NCI-H345 treated with DMSO at 0.1 percent for 48 hours (cell line): Measurements from ENCODE around the gene MEX3A.
"Not testable (repeated sequence)": the region's sequence is repeated elsewhere in the genome, so short reads cannot be mapped to it uniquely, and the experiment has no call there.

Source experiments
- DNase-seq: peaks from one replicate; lab custom pipeline; 2025; ENCODE audit not compliant: unreplicated experiment; lab: John Stamatoyannopoulos, UW

MEX3A gene

GRCh38 chr1:156080241-156080862, 1.9 kb downstream of the MEX3A start:
- DNase-seq, result no peak

DNA sequence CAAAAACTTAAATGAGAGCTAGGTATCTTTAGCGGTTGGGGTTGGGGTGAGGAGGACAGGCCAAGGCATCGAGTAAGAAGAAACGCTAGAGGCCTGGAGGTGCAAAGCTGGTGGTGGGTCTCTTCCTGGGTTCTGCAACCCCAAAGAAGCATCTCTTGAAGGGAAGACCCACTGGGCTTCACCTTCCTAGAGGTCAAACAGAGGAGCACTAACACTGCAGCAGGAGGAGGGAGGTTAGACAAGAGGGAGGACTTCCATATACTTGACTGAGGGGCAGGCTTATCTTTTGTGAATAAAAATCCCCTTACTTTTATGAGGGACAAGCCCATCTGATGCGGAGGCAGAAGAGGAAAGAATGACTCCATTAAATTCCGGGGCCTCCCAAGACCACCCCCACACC, 2.5 kb downstream of the MEX3A start:
- DNase-seq, result no peak

GRCh38 chr1:156078728-156079127, 3.5 kb downstream of the MEX3A start:
- DNase-seq, result no peak

GRCh38 chr1:156077430-156077760, 4.9 kb downstream of the MEX3A start:
- DNase-seq, result no peak

- DNase-seq, result no peak
Measured at GRCh38 chr1:156076609-156077429, 5.4 kb downstream of the MEX3A start.

- no peak for DNase-seq
Measured at GRCh38 chr1:156075775-156076204, 6.5 kb downstream of the MEX3A start.

- DNase-seq, result no peak
Measured at GRCh38 chr1:156075162-156075561, 7.1 kb downstream of the MEX3A start.

- DNase-seq, result no peak
Measured at GRCh38 chr1:156074661-156075060, 7.6 kb downstream of the MEX3A start.

GRCh38 chr1:156073740-156074139, 8.5 kb downstream of the MEX3A start:
- DNase-seq, result no peak

DNA sequence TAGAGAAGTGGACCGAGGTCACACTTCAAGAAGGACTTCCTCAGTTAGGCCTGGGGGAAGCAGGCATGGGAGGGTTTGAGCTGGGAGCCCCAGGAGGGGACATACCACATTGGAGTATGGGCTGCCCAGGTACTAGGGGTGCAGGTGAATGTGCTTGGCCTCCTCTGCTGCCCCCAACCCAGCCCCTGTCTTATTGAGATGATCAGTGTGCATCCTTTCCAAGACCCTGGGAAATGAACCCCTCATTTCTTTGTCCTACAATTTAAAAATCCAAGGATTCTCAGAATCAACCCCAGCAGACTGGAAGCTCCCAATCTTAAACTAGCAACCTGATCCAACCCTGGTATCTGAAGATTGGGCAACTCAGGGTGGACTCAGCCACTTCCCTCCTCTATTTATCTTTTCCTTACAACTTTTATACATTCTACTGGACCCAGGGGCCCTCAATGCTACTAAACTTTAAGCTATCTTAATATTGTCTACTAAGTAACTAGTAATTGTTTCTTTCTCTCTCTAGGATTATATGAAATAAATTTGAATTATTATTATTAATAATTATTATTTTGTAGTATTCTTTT, 9.1 kb downstream of the MEX3A start:
- no peak for DNase-seq

GRCh38 chr1:156072251-156072650, 10.0 kb downstream of the MEX3A start:
- DNase-seq, result no peak

DNA sequence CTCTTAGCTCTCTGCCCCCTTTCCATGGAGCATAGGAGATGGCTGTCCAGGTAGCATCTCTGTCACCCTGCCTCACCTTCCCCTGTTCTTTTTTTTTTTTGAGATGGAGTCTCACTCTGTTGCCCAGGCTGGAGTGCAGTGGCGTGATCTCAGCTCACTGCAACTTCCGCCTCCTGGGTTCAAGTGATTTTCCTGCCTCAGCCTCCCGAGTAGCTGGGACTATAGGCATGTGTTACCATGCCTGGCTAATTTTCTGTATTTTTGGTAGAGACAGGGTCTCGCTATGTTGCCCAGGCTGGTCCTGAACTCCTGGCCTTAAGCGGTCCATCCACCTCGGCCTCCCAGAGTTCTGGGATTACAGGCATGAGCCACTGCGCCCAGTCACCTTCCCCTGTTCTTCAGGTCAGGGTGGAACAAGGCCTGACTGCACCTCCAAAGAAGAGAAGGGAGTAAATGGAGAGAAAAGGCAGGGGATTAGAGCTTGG, 10.9 kb downstream of the MEX3A start:
- not testable (repeated sequence) for DNase-seq

DNA sequence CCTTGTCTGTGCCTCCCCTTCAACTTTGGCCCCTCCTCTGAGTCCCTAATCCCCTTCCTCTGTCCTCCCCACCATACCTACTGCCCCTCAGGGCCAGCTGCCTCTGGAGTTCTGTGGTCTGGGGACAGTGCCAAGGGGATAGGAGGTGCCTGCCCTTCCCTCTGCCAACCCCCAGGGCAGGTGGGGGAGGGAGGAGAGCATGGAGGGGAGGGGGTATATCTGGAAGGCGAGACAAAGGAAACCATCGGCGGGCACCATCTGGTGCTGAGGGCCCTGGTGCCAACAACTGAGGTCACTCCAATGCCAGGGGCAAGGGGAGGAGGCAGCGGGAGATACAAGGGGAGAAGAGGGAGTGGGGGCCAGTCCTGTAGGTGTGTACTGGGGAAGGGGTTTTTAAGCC, 11.7 kb downstream of the MEX3A start:
- DNase-seq, result peak; percentile 57

DNA sequence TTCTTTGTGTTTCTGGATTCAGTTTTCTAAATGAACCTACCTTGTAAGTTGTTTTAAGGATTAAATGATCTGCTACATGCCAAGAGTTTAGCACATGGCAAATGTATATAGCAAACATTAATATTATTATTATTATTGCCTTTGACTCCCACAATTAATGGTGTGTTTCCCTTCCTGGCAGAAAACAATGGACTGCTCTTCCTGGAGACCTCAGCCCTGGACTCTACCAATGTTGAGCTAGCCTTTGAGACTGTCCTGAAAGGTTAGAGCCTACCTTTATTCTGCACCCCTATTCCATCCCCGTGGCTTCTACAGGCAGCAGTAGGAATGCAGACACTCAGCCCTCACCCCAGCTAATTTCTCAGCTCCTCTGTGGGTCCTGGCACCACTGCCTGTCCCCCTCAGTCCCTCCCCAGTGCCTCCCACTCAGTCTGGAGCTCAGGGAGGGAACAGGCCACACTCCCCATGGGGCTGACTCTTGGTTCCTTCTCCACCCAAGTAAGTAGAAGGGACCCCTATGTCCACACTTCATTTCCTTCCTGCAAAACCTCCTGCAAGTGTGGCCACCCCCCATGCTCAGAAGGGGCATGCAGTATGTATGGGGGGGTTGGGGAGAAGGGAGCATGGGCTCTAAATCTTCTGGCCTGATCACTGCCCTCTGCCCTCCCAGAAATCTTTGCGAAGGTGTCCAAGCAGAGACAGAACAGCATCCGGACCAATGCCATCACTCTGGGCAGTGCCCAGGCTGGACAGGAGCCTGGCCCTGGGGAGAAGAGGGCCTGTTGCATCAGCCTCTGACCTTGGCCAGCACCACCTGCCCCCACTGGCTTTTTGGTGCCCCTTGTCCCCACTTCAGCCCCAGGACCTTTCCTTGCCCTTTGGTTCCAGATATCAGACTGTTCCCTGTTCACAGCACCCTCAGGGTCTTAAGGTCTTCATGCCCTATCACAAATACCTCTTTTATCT, 12.5 kb downstream of the MEX3A start:
- DNase-seq, result no peak

DNA sequence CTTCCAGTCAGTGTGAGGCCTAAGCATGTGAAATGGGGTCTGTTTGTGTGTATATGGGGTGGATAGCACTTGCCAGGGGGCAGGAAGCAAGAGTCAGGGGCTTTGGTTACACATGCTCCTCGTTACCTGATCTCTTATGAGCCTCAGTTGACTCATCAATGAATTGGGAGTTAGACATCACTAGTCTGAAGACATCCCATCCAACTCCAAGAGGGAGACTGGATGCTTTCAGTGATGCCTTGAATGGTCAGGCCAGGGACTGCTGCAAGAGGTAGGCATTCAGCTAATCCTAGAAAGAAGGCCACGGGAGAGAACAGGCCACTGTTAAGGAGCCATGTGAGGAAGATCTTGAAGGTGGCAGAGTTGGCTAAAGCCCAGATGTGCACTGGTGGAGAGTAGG, 15.0 kb downstream of the MEX3A start:
- DNase-seq, result no peak

DNA sequence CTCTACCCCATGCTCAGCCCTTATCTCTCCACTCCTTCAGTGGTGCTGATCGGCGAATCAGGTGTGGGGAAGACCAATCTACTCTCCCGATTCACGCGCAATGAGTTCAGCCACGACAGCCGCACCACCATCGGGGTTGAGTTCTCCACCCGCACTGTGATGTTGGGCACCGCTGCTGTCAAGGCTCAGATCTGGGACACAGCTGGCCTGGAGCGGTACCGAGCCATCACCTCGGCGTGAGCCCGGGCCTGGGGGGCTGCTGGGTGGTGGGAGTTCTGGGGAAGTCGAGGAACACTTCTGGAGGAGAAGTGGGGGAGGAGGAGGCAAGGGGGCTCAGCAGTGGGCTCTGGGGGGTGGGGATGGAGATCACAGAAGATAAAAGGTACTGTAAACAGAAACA, 16.4 kb downstream of the MEX3A start:
- DNase-seq, result no peak

GRCh38 chr1:156065212-156065611, 17.1 kb downstream of the MEX3A start:
- no peak for DNase-seq

- no peak for DNase-seq
Measured at GRCh38 chr1:156064615-156065014, 17.6 kb downstream of the MEX3A start.

DNA sequence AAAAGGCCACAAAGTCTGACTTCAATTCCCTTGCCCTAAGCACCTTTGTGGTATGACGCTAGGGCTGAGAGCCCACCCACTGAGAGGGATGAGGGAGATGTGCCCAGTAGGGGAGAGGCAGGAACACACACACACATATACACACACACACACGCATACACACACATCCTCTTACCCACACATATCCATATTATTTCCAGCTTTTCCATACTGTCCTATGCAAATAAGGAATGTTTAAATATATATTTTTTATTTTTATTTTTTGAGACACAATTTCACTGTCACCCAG, 18.3 kb downstream of the MEX3A start:
- no peak for DNase-seq

- no peak for DNase-seq
Measured at GRCh38 chr1:156062189-156062588, 20.1 kb downstream of the MEX3A start.

DNA sequence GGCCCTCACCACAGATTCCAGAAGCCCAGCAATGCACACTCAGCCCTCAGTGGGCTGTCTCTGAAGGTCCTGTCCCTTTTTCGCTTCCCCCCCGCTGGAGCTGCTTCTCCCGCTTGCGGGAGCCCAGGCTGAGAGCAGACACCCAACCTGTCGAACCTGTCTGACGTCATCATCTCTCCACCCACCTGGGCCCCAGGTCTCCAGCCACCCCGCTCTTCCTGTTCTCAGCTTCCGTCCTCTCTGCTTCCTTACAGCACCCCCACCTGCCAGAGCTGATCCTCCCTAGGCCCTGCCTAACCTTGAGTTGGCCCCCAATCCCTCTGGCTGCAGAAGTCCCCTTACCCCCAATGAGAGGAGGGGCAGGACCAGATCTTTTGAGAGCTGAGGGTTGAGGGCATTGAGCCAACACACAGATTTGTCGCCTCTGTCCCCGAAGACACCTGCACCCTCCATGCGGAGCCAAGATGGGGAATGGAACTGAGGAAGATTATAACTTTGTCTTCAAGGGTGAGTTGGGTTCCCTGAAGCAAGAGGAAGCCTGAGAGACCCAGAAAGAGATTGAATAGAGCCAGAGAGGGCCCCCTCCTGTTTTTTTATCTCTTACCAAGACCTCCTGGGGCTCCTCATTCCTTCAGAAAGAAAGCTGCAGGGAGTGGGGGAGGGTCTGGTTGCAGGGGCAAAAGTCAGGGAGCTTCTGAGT, 21.2 kb downstream of the MEX3A start, which contains the start of gene RAB25:
RAB25 (plus strand) TSS at position 224 of the 700 bp plus-strand sequence; CDS start at position 465, 241 bp downstream.
- no peak for DNase-seq
